SU-DHL-6 (cell line): ENCODE results near the gene SPTBN1.

ENCODE experiments used
- H2AFZ ChIP-seq: fragments of 200-600 bp; sonication (generic); 2 replicates; pipeline ENCODE4 v1.6.1; 2014; ENCODE audit warnings: low read depth, mild to moderate bottlenecking, moderate library complexity, mixed read lengths, antibody characterized with exemption, low read length; ENCODE audit not compliant: severe bottlenecking
- H3F3A ChIP-seq: fragments of 200-600 bp; shearing (Covaris generic); 2 replicates; pipeline ENCODE4 v1.6.0; 2016; ENCODE audit warnings: antibody characterized with exemption, mild to moderate bottlenecking; ENCODE audit not compliant: insufficient read depth
- H3K27ac ChIP-seq: fragments of 200-600 bp; sonication (generic); 2 replicates; pipeline ENCODE4 v1.5.1; 2016; ENCODE audit warnings: low read depth, mild to moderate bottlenecking, low read length, moderate library complexity, mixed read lengths
- H3K27me3 ChIP-seq: fragments of 200-600 bp; sonication (generic), shearing (Covaris generic); 2 replicates; pipeline ENCODE4 v1.6.0; 2014; ENCODE audit warnings: mild to moderate bottlenecking, low read length
- H3K36me3 ChIP-seq: fragments of 200-600 bp; sonication (generic); 2 replicates; pipeline ENCODE4 v1.6.1; 2014; ENCODE audit warnings: mild to moderate bottlenecking, low read length, mixed read lengths
- H3K4me2 ChIP-seq: fragments of 300-600, 200-600 bp; shearing (Covaris generic), sonication (generic); 2 replicates; pipeline ENCODE4 v1.6.0; 2014; ENCODE audit warnings: low read length, low read depth, mild to moderate bottlenecking; ENCODE audit not compliant: poor library complexity, severe bottlenecking
- H3K4me3 ChIP-seq: fragments of 200-600 bp; sonication (generic); 2 replicates; pipeline ENCODE4 v1.5.1; 2014; ENCODE audit warnings: antibody characterized with exemption, low read length, mild to moderate bottlenecking, mixed read lengths; ENCODE audit not compliant: insufficient read depth, poor library complexity, severe bottlenecking
- H3K79me2 ChIP-seq: fragments of 200-600 bp; sonication (generic); 2 replicates; pipeline ENCODE4 v1.6.1; 2014; ENCODE audit warnings: mild to moderate bottlenecking, low read length, moderate library complexity; ENCODE audit not compliant: insufficient read depth
- H3K9ac ChIP-seq: fragments of 200-600 bp; sonication (generic); 2 replicates; pipeline ENCODE4 v1.7.0; 2014; ENCODE audit warnings: mild to moderate bottlenecking, low read length
- H3K9me2 ChIP-seq: fragments of 200-600 bp; sonication (generic); replicated peaks from 2 replicates; pipeline ENCODE4 v1.6.1; 2014; ENCODE audit warnings: low read length; ENCODE audit not compliant: insufficient read depth
- H3K9me3 ChIP-seq: fragments of 200-600 bp; sonication (generic); 2 replicates; pipeline ENCODE4 v1.6.1; 2014; ENCODE audit warnings: low read length, mixed read lengths; ENCODE audit not compliant: insufficient read depth
- H4K20me1 ChIP-seq: fragments of 200-600 bp; sonication (generic); 2 replicates; pipeline ENCODE4 v1.6.1; 2014; ENCODE audit warnings: low read depth, mild to moderate bottlenecking, antibody characterized with exemption, low read length, moderate library complexity, mixed read lengths
- CTCF ChIP-seq: fragments of 200-600 bp; sonication (generic); IDR thresholded peaks from one replicate; pipeline ENCODE4 v1.5.1; 2017; ENCODE audit warnings: antibody characterized with exemption, mild to moderate bottlenecking, low read length, moderate library complexity; ENCODE audit not compliant: insufficient read depth, poor library complexity, severe bottlenecking
- EZH2phosphoT487 ChIP-seq: fragments of 200-600 bp; sonication (generic), shearing (Covaris generic); conservative IDR thresholded peaks from 2 replicates; pipeline ENCODE4 v1.6.1; 2018; ENCODE audit warnings: mild to moderate bottlenecking, antibody characterized with exemption, low read length, moderate library complexity, mixed read lengths

SPTBN1 gene

GRCh38 chr2:54634021-54634420, 177.9 kb downstream of the SPTBN1 start:
- Histone ChIP-seq H2AFZ (no peak overlapping the region), H3K4me2 (no peak overlapping the region), H3K9ac (no peak overlapping the region), H4K20me1 (no peaks in the 10 kb centered on the region), H3K9me2 (no peaks in the 10 kb centered on the region), H3K79me2 (no peaks in the 10 kb centered on the region), H3K9me3 (no peaks in the 10 kb centered on the region), H3K27me3 (no peaks in the 10 kb centered on the region), H3F3A (no peaks in the 10 kb centered on the region), H3K4me3 (no peak overlapping the region), H3K27ac (no peak overlapping the region), H3K36me3 (no peaks in the 10 kb centered on the region)
- TF ChIP-seq EZH2phosphoT487 = no peak
- TF ChIP-seq CTCF = no peak

GRCh38 chr2:54634564-54635511, 178.7 kb downstream of the SPTBN1 start:
- Histone ChIP-seq H3K79me2 (no peaks in the 10 kb centered on the region), H4K20me1 (no peaks in the 10 kb centered on the region), H3K9me3 (no peaks in the 10 kb centered on the region), H3K36me3 (no peaks in the 10 kb centered on the region), H3K9ac (no peak overlapping the region), H3K4me3 (no peak overlapping the region), H2AFZ (no peak overlapping the region), H3F3A (no peaks in the 10 kb centered on the region), H3K27me3 (no peaks in the 10 kb centered on the region), H3K4me2 (no peak overlapping the region), H3K9me2 (no peaks in the 10 kb centered on the region), H3K27ac (no peak overlapping the region)
- TF ChIP-seq EZH2phosphoT487 (no peak), CTCF (no peak)

GRCh38 chr2:54635554-54636152, 179.5 kb downstream of the SPTBN1 start:
- H3F3A ChIP-seq = no peaks in the 10 kb centered on the region
- no peaks in the 10 kb centered on the region for H3K79me2 ChIP-seq
- no peak overlapping the region for H2AFZ ChIP-seq
- no peak overlapping the region for H3K9ac ChIP-seq
- H3K27ac ChIP-seq = no peak overlapping the region
- no peaks in the 10 kb centered on the region for H3K9me2 ChIP-seq
- TF ChIP-seq CTCF (no peak), EZH2phosphoT487 (no peak)
- H3K4me2 ChIP-seq = no peak overlapping the region
- no peak overlapping the region for H3K4me3 ChIP-seq
- H3K27me3 ChIP-seq = no peaks in the 10 kb centered on the region
- H3K9me3 ChIP-seq = no peaks in the 10 kb centered on the region
- H4K20me1 ChIP-seq = no peaks in the 10 kb centered on the region
- no peaks in the 10 kb centered on the region for H3K36me3 ChIP-seq
